Activated CD8-positive, alpha-beta memory T cell treated with anti-CD3 and anti-CD28 coated beads for 4 hours (primary cell): ENCODE results near the gene SORBS2.

Experiments
- DNase-seq, 2 donors: peaks; one replicate each; pipeline ENCODE4 v3.0.0-alpha.2; 2020; ENCODE audit warnings: low read depth in 2 of 2

The SORBS2 gene

GRCh38 chr4:185835336-185835735 is 23.3 kb upstream of the SORBS2 start:
- no peak for DNase-seq

- no peak for DNase-seq
These were observed 22.8 kb upstream of the SORBS2 start for GRCh38 chr4:185834778-185835177.

- no peak for DNase-seq
These were observed 22.1 kb upstream of the SORBS2 start for GRCh38 chr4:185834088-185834487.

GRCh38 chr4:185833055-185833598 is 21.1 kb upstream of the SORBS2 start:
- DNase-seq, result no peak

GRCh38 chr4:185831125-185831815 is 19.3 kb upstream of the SORBS2 start:
- DNase-seq, result no peak

- DNase-seq, result no peak
These were observed 18.4 kb upstream of the SORBS2 start for GRCh38 chr4:185830263-185830994.

GRCh38 chr4:185826381-185826780 is 14.4 kb upstream of the SORBS2 start:
- DNase-seq, result no peak

GRCh38 chr4:185825737-185826136 is 13.7 kb upstream of the SORBS2 start:
- no peak for DNase-seq

GRCh38 chr4:185822791-185823190 is 10.8 kb upstream of the SORBS2 start:
- no peak for DNase-seq

GRCh38 chr4:185821029-185821419 is 9.0 kb upstream of the SORBS2 start:
- no peak for DNase-seq

GRCh38 chr4:185820146-185821028 is 8.4 kb upstream of the SORBS2 start:
- no peak for DNase-seq

- no peak for DNase-seq
These were observed 7.2 kb upstream of the SORBS2 start for GRCh38 chr4:185819144-185819543.

- no peak for DNase-seq
These were observed 5.4 kb upstream of the SORBS2 start for GRCh38 chr4:185817403-185817818.

- DNase-seq, result no peak
These were observed 1.1 kb upstream of the SORBS2 start for GRCh38 chr4:185813133-185813532.

- no peak for DNase-seq
These were observed 1.1 kb downstream of the SORBS2 start for GRCh38 chr4:185810746-185811508.

GRCh38 chr4:185809533-185810071 is 2.4 kb downstream of the SORBS2 start:
- DNase-seq, result no peak

- DNase-seq, result no peak
These were observed 2.9 kb downstream of the SORBS2 start for GRCh38 chr4:185809121-185809520.

GRCh38 chr4:185805979-185806378 is 6.0 kb downstream of the SORBS2 start:
- DNase-seq, result no peak

- no peak for DNase-seq
These were observed 6.7 kb downstream of the SORBS2 start for GRCh38 chr4:185805262-185805802.

GRCh38 chr4:185803022-185803421 is 9.0 kb downstream of the SORBS2 start:
- DNase-seq, result no peak

- DNase-seq, result no peak
These were observed 10.5 kb downstream of the SORBS2 start for GRCh38 chr4:185801471-185801870.
